Measurements from ENCODE around the gene AADACL4.
A peak's percentile ranks its signal among the peaks of the same experiment; 100 is the strongest.

The AADACL4 gene

DNA sequence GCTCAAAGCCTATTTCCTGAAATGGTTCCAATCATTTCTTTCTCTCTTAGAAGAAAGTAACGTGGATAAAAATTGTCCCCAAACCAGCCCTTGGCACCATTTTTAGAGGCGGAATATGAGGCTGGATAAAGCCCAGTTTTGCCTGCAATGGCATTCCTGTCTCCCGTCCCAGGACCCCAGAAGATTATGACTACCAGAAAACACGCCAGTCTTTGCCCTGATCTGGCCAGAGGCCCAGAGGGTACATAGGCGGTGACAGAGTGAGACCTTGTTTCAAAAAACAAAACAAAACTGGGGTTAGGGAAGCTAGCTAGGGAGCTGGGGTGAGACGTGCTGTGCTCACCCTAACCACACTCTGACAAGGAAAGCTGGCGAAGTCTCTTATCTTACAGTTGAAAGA lies at the start of gene AADACL4:
Gene AADACL4, plus strand, starts transcription at position 301 of the 400 bp plus-strand sequence. CDS start 462 bp downstream, outside the sequence.
- DNase-seq (ENCODE audit: low spot score), result no peak

GRCh38 chr1:12594490-12594889 lies 49.4 kb upstream of the AADACL4 start:
- TF ChIP-seq, protein P1, sequence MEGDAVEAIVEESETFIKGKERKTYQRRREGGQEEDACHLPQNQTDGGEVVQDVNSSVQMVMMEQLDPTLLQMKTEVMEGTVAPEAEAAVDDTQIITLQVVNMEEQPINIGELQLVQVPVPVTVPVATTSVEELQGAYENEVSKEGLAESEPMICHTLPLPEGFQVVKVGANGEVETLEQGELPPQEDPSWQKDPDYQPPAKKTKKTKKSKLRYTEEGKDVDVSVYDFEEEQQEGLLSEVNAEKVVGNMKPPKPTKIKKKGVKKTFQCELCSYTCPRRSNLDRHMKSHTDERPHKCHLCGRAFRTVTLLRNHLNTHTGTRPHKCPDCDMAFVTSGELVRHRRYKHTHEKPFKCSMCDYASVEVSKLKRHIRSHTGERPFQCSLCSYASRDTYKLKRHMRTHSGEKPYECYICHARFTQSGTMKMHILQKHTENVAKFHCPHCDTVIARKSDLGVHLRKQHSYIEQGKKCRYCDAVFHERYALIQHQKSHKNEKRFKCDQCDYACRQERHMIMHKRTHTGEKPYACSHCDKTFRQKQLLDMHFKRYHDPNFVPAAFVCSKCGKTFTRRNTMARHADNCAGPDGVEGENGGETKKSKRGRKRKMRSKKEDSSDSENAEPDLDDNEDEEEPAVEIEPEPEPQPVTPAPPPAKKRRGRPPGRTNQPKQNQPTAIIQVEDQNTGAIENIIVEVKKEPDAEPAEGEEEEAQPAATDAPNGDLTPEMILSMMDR (IDR thresholded peaks at IDR 0.05; ENCODE audit: extremely low read depth, missing control alignments), result no peak
- DNase-seq (ENCODE audit: low spot score), result no peak

More for the DNA sequence above, at the start of gene AADACL4:
- TF ChIP-seq, protein P1 (IDR thresholded peaks at IDR 0.05; ENCODE audit: extremely low read depth, missing control alignments), result no peak

GRCh38 chr1:12594966-12595756 lies 48.7 kb upstream of the AADACL4 start:
- DNase-seq (ENCODE audit: low spot score), result peak; percentile 46

GRCh38 chr1:12595757-12596006 lies 48.2 kb upstream of the AADACL4 start:
- TF ChIP-seq, protein P1 (IDR thresholded peaks at IDR 0.05; ENCODE audit: extremely low read depth, missing control alignments), result no peak
- no peak for DNase-seq (ENCODE audit: low spot score)

More at GRCh38 chr1:12594966-12595756, 48.7 kb upstream of the AADACL4 start:
- TF ChIP-seq, protein P1 (IDR thresholded peaks at IDR 0.05; ENCODE audit: extremely low read depth, missing control alignments), result no peak

- peak; percentile 66 for DNase-seq (ENCODE audit: low spot score)
- TF ChIP-seq, protein P1 (IDR thresholded peaks at IDR 0.05; ENCODE audit: extremely low read depth, missing control alignments), result no peak
These were observed 47.7 kb upstream of the AADACL4 start for GRCh38 chr1:12596007-12596821.

DNA sequence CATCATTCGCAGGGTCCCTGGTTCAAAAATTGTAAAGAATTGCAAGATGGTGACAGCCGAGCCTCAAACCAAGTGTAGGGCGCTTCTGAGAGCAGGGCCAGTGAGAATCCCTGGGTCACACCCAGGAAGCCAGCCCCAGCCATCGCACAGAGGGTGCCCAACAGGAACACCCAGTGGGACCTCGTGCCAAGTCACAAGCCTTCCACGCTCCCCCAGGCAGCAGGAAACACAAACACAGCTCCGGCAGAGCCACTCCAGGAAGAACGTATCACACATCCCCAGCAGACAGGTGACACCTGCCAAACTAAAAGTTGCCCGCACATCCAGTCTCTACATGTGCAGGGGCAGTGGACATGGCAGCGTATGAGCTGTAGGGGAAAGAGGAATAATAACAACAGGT lies 46.1 kb upstream of the AADACL4 start:
- no peak for DNase-seq (ENCODE audit: low spot score)
- TF ChIP-seq, protein P1 (IDR thresholded peaks at IDR 0.05; ENCODE audit: extremely low read depth, missing control alignments), result no peak

- TF ChIP-seq, protein P1 (IDR thresholded peaks at IDR 0.05; ENCODE audit: extremely low read depth, missing control alignments), result no peak
- DNase-seq (ENCODE audit: low spot score), result no peak
These were observed 44.9 kb upstream of the AADACL4 start for GRCh38 chr1:12598974-12599373.

Data from GM20000 (cell line).